ENCODE measurements around the gene NELL1.

The NELL1 gene

GRCh38 chr11:21484039-21484438 is 814.7 kb downstream of the NELL1 start:
- DNase-seq (ENCODE audit: low read depth in 2 of 2): no peak

GRCh38 chr11:21485006-21485405 is 815.6 kb downstream of the NELL1 start:
- DNase-seq (ENCODE audit: low read depth in 2 of 2): no peak

GRCh38 chr11:21485426-21485825 is 816.0 kb downstream of the NELL1 start:
- no peak for DNase-seq (ENCODE audit: low read depth in 2 of 2)

GRCh38 chr11:21489416-21490115 is 820.2 kb downstream of the NELL1 start:
- DNase-seq (ENCODE audit: low read depth in 2 of 2): no peak

- no peak for DNase-seq (ENCODE audit: low read depth in 2 of 2)
Observed at GRCh38 chr11:21492931-21493330, 823.5 kb downstream of the NELL1 start.

GRCh38 chr11:21494946-21495345 is 825.6 kb downstream of the NELL1 start:
- no peak for DNase-seq (ENCODE audit: low read depth in 2 of 2)

GRCh38 chr11:21495879-21496278 is 826.5 kb downstream of the NELL1 start:
- DNase-seq (ENCODE audit: low read depth in 2 of 2): no peak

- no peak for DNase-seq (ENCODE audit: low read depth in 2 of 2)
Observed at GRCh38 chr11:21501245-21501644, 831.9 kb downstream of the NELL1 start.

- DNase-seq (ENCODE audit: low read depth in 2 of 2): no peak
Observed at GRCh38 chr11:21505070-21505469, 835.7 kb downstream of the NELL1 start.

- no peak for DNase-seq (ENCODE audit: low read depth in 2 of 2)
Observed at GRCh38 chr11:21511835-21512440, 842.6 kb downstream of the NELL1 start.

- DNase-seq (ENCODE audit: low read depth in 2 of 2): no peak
Observed at GRCh38 chr11:21514316-21514715, 844.9 kb downstream of the NELL1 start.

GRCh38 chr11:21520244-21520643 is 850.9 kb downstream of the NELL1 start:
- DNase-seq (ENCODE audit: low read depth in 2 of 2): no peak

GRCh38 chr11:21529187-21529586 is 859.8 kb downstream of the NELL1 start:
- no peak for DNase-seq (ENCODE audit: low read depth in 2 of 2)

- DNase-seq (ENCODE audit: low read depth in 2 of 2): no peak
Observed at GRCh38 chr11:21534288-21534687, 864.9 kb downstream of the NELL1 start.

- no peak for DNase-seq (ENCODE audit: low read depth in 2 of 2)
Observed at GRCh38 chr11:21537980-21538379, 868.6 kb downstream of the NELL1 start.

GRCh38 chr11:21541187-21541751 is 871.9 kb downstream of the NELL1 start:
- no peak for DNase-seq (ENCODE audit: low read depth in 2 of 2)

GRCh38 chr11:21543901-21544300 is 874.5 kb downstream of the NELL1 start:
- no peak for DNase-seq (ENCODE audit: low read depth in 2 of 2)

- no peak for DNase-seq (ENCODE audit: low read depth in 2 of 2)
Observed at GRCh38 chr11:21545699-21546098, 876.3 kb downstream of the NELL1 start.

- no peak for DNase-seq (ENCODE audit: low read depth in 2 of 2)
Observed at GRCh38 chr11:21546703-21547102, 877.3 kb downstream of the NELL1 start.

- DNase-seq (ENCODE audit: low read depth in 2 of 2): no peak
Observed at GRCh38 chr11:21552911-21553310, 883.5 kb downstream of the NELL1 start.

GRCh38 chr11:21553795-21554194 is 884.4 kb downstream of the NELL1 start:
- no peak for DNase-seq (ENCODE audit: low read depth in 2 of 2)

- no peak for DNase-seq (ENCODE audit: low read depth in 2 of 2)
Observed at GRCh38 chr11:21554284-21554683, 884.9 kb downstream of the NELL1 start.

- no peak for DNase-seq (ENCODE audit: low read depth in 2 of 2)
Observed at GRCh38 chr11:21556926-21557325, 887.5 kb downstream of the NELL1 start.

Data from fibroblast of skin of left biceps (primary cell).